AG09319 (cell line): ENCODE results near the gene SPTA1.

ENCODE experiments used
- DNase-seq: peaks from one replicate; pipeline ENCODE4 v3.0.0-alpha.2; 2010; ENCODE audit warnings: low read depth; ENCODE audit errors: extremely low read depth
- CTCF ChIP-seq: IDR thresholded peaks from 2 replicates; pipeline ENCODE4 v1.5.1; 2011; ENCODE audit warnings: low read depth, mild to moderate bottlenecking, inconsistent platforms, low read length, moderate library complexity

SPTA1 gene

GRCh38 chr1:158686111-158687009, at the start of gene SPTA1:
Gene SPTA1, minus strand, starts transcription at chr1:158686715. Its CDS starts 198 bp downstream, at chr1:158686517.
- TF ChIP-seq CTCF: no peak
- DNase-seq: no peak

DNA sequence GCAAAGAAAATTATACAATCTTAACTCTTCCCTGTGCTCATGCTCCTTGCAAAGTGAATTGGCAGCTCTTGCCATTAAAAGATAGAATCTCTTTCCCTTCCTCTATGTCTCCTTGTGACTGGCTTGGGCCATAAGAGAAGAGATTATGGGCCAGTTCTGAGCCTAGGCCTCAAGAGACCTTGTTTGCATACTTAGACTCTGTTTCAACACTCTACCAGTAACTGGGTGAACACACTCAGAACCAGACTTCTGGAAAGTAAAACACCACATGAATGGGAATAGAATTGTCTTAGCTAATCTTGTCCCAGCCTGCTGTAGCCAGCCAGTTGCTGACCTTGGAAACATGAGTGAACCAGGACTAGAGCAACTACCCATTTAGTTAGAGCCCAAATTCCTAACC, 49.3 kb upstream of the SPTA1 start:
- TF ChIP-seq CTCF: no peak
- no peak for DNase-seq

GRCh38 chr1:158732524-158732923, 46.0 kb upstream of the SPTA1 start:
- no peak for TF ChIP-seq CTCF
- no peak for DNase-seq

- DNase-seq: no peak
- no peak for TF ChIP-seq CTCF
Measured at GRCh38 chr1:158731707-158732106, 45.2 kb upstream of the SPTA1 start.

- TF ChIP-seq CTCF: no peak
- no peak for DNase-seq
Measured at GRCh38 chr1:158730453-158730852, 43.9 kb upstream of the SPTA1 start.

DNA sequence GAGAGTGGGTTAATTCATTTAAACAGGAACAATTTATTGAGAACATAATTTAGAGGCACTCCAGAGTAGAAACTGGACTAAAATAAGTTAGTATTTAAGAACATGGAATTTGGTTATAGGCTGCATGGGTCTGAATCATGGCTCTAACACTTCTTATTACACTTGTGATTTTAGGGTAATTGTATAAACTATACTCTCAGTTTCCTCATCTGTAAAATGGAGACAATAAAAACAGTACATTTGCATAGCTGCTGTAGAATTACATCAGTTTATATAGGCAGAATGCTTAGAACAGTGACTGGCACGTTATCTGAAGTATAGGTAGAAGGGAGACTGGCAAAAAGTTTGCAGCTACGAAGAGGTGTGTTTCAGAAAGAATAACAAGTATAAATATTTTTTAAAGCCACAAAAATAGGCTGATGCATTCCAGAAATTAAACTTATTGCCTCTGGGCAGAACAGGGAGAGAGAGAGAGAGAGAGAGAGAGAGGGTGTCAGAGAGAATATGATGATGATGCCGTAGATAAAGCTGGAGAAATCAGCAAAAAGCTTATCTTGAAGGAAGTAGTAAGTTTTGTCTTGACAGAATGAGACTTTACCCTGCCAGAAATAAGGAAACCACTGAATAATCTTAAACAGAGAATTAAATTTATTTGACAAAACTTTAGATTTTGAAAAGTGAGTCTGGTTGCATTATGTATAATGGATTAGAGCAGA, 42.2 kb upstream of the SPTA1 start:
- no peak for TF ChIP-seq CTCF
- no peak for DNase-seq

DNA sequence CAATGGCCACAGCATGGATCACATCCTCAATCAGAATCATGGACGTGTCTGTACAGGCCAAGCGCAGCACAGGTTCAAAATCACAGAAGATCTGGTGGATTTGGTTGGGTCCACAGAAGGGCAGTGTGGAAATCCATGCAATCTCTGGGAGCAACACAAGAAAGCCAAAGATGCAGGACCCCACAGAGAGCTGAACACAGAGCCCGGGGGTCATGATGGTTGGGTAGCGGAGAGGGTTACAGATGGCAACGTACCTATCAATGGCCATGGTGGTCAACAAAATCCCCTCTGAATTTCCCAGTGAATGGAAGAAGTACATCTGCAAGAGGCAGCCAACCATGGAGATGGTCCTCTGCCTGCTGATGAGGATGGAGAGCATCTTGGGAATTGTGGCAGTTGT, 37.9 kb upstream of the SPTA1 start:
- TF ChIP-seq CTCF: no peak
- no peak for DNase-seq
